Psoas muscle (tissue), 8 donors: ENCODE data around the gene RRAGB. TPM values are rescaled to one million over a fixed set of nuclear protein-coding genes. Genes with fewer than 3 reads are reported as not detected.

ENCODE experiments used
- ATAC-seq, 4 donors: fragments of 200-7000 bp; cut with Tn5 transposase; one replicate each; pipeline ENCODE4 v1.9.1; 2020; ENCODE audit warnings: moderate library complexity in 3 of 4, mild to moderate bottlenecking in 2 of 4
- DNase-seq, 2 donors: peaks; one replicate each; pipeline ENCODE4 v3.0.0-alpha.2; 2020
- H3K27ac ChIP-seq: fragments of 200-600 bp; one replicate; pipeline ENCODE4 v1.8.0; 2022
- H3K27me3 ChIP-seq, 3 donors: fragments of 200-600 bp in 1 of 3; one replicate each; pipeline versions ENCODE4 v1.6.1 to v1.8.0; 2013 to 2022; ENCODE audit warnings: low read length in 2 of 3, mild to moderate bottlenecking in 2 of 3, moderate library complexity in 1 of 3; ENCODE audit not compliant: insufficient read depth in 3 of 3
- H3K36me3 ChIP-seq, 2 donors: fragments of 200-600 bp in 1 of 2; one replicate each; pipeline versions ENCODE4 v1.6.1 to v1.8.0; 2013 to 2022; ENCODE audit warnings: low read depth in 1 of 2, mild to moderate bottlenecking in 1 of 2, moderate library complexity in 1 of 2; ENCODE audit not compliant: insufficient read depth in 1 of 2
- H3K4me1 ChIP-seq: fragments of 200-600 bp; one replicate; pipeline ENCODE4 v1.8.0; 2022
- H3K4me3 ChIP-seq: fragments of 200-600 bp; one replicate; pipeline ENCODE4 v1.8.0; 2022; ENCODE audit warnings: mild to moderate bottlenecking
- H3K9me3 ChIP-seq: fragments of 200-600 bp; one replicate; pipeline ENCODE4 v1.8.0; 2022
- WGBS, 3 donors: extraction: QIAGEN DNeasy Blood & Tissue Kit; methylation state at CpG; one replicate each; pipeline versions ENCODE4 v1.1.6 to v1.1.7; 2013; 5-methylcytosine and 5-hydroxymethylcytosine counted together
- intact Hi-C, 2 donors: fragments of 100-400 bp; cut with DNase I; formaldehyde crosslinking; loops; one replicate each; pipeline versions ENCODE4 v1.11.0 to v1.14.2; 2022
- polyA plus RNA-seq, 3 donors: library from polyadenylated mRNA; stranded (reverse); fragments of 200-250 nt; gene quantifications; one replicate each; pipeline ENCODE4 v1.2.3, GENCODE V29; 2013
- total RNA-seq, 4 donors: library from RNA; stranded (reverse); fragmentation: NEBNext Ultra II Directional in 2 of 4; extraction: Animal tissue kit (Norgen Biotek cat#: 25700) in 2 of 4; gene quantifications; one replicate each; pipeline versions ENCODE4 v1.2.1 to v1.2.4, GENCODE V29; 2021 to 2023
- TF ChIP-seq, protein P1 (sequence below): fragments of 200-600 bp; IDR thresholded peaks from one replicate; pipeline ENCODE4 v1.8.0; 2022; ENCODE audit warnings: antibody characterized with exemption
- donor health status: healthy with polysubstance abuse.
- donor health status: DM: no; HTN: no; CAD: no; lungs with moderate emphysema.
- donor health status: Bipolar disorder and iron deficiency.
- donor health status: healthy.
- donor health status: DM: yes; HTN: yes; CAD: no.
- donor health status: DM: no; HTN: no; CAD: no.
- donor health status: DM: no; HTN: no; CAD: no.
- donor health status: DM: yes; HTN: yes; CAD: no.

RRAGB gene
- total and polyA plus RNA-seq, 7 donors = 5.2 to 11.8 (median 7.8) TPM

DNA sequence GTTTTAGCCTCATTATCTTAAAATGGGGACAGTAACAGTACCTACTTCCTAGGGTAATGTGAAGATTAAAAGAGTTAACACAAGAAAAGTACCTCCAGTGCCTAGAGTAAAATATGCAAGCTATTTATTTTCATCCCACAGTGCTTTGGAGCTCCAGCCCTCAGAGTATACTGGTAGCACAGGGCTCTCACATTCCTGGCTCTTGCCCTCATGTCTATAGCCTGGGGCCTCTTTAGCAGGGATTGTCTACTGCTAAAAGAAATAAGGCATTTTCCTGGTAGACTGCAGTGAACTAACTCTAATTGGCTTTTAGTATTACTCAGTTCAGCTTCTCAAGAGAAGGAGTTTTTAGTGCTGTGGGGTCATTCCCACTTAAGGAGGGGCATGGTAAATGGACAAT, 60.8 kb downstream of the RRAGB start:
- no peak overlapping the region for H3K4me3 ChIP-seq
- H3K27me3 ChIP-seq = no peaks in the 10 kb centered on the region
- H3K36me3 ChIP-seq = no peaks in the 10 kb centered on the region
- no peak overlapping the region for H3K27ac ChIP-seq
- DNase-seq = no peak
- intact Hi-C loops = no loop called here
- TF ChIP-seq, protein P1, sequence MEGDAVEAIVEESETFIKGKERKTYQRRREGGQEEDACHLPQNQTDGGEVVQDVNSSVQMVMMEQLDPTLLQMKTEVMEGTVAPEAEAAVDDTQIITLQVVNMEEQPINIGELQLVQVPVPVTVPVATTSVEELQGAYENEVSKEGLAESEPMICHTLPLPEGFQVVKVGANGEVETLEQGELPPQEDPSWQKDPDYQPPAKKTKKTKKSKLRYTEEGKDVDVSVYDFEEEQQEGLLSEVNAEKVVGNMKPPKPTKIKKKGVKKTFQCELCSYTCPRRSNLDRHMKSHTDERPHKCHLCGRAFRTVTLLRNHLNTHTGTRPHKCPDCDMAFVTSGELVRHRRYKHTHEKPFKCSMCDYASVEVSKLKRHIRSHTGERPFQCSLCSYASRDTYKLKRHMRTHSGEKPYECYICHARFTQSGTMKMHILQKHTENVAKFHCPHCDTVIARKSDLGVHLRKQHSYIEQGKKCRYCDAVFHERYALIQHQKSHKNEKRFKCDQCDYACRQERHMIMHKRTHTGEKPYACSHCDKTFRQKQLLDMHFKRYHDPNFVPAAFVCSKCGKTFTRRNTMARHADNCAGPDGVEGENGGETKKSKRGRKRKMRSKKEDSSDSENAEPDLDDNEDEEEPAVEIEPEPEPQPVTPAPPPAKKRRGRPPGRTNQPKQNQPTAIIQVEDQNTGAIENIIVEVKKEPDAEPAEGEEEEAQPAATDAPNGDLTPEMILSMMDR = no peak
- ATAC-seq = no peak
- H3K9me3 ChIP-seq = no peaks in the 10 kb centered on the region
- no peaks in the 10 kb centered on the region for H3K4me1 ChIP-seq

DNA sequence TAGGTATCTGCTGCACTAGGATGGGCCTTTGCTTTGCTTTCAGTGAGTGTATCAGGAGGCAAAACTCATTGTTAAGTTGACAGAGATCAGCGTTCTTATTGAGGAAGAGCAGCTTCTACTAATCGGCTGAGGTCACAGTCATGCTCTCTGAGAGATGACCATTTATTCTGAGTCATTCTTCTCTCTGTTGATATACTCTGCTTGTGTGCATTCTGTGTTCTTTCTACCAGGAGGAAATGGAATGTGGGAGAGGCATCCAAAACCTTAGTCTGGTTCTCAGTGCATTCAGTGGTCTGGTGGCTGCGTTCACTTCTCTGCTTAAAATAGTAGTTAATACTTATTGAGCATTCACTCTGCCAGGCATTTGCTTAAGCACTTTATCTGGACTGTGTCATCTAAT, 66.2 kb downstream of the RRAGB start:
- intact Hi-C loops = no loop called here
- H3K36me3 ChIP-seq = no peaks in the 10 kb centered on the region
- TF ChIP-seq, protein P1 = no peak
- no peaks in the 10 kb centered on the region for H3K27me3 ChIP-seq
- DNase-seq = no peak
- H3K27ac ChIP-seq = no peak overlapping the region
- 77 to 92% (median 88%) methylated on average over 3 of the region's 3 CpGs for WGBS, 3 donors
- no peaks in the 10 kb centered on the region for H3K9me3 ChIP-seq
- no peaks in the 10 kb centered on the region for H3K4me1 ChIP-seq
- ATAC-seq = no peak
- H3K4me3 ChIP-seq = no peak overlapping the region

DNA sequence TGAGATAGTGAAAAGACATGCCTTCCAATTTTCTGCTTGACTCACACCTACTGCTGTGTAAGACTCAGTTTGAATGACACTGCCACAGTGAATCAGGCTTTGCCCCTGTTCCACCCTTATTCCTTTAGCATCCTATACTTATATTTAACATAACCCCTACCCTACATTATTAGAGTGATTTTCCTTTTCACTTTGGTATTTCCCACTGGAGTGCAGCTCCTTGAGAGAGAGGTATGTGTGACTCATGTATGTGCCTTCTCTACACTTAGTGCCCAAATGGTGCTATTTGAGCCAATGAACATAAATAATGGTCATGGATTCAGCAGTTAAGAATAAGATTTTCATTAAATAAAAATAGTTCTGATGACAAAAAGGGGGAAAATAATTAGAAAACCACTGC, 69.5 kb downstream of the RRAGB start:
- Histone ChIP-seq H3K27ac (no peak overlapping the region), H3K9me3 (no peaks in the 10 kb centered on the region), H3K4me1 (no peaks in the 10 kb centered on the region), H3K4me3 (no peak overlapping the region), H3K27me3 (no peaks in the 10 kb centered on the region), H3K36me3 (no peaks in the 10 kb centered on the region)
- TF ChIP-seq, protein P1 = no peak
- ATAC-seq (no peak), DNase-seq (no peak)
- intact Hi-C loops = no loop called here

DNA sequence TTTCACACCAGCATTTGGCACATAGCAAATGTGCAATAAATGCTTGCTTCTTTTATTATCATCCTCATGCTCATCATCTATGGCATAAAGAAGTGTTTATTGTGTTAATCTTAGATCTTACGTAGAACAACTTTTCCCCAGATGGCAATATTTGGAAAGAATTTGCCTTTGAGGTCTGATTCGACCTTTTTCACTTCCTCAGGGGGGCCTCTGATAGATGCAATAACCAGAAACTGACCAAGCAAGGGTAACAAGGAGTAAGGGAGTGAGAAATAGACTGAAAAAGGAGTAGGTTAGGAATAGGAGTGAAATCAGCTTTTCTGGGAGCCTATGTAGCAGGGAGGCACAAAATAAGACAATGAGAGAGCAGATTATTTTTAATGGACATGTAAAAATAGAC, 70.2 kb downstream of the RRAGB start:
- Histone ChIP-seq H3K9me3 (no peaks in the 10 kb centered on the region), H3K4me1 (no peaks in the 10 kb centered on the region), H3K27me3 (no peaks in the 10 kb centered on the region), H3K27ac (no peak overlapping the region), H3K36me3 (no peaks in the 10 kb centered on the region), H3K4me3 (no peak overlapping the region)
- ATAC-seq (no peak), DNase-seq (no peak)
- 50 to 74% (median 68%) methylated on average over 2 of the region's 2 CpGs for WGBS, 3 donors
- intact Hi-C loops = no loop called here
- TF ChIP-seq, protein P1 = no peak

DNA sequence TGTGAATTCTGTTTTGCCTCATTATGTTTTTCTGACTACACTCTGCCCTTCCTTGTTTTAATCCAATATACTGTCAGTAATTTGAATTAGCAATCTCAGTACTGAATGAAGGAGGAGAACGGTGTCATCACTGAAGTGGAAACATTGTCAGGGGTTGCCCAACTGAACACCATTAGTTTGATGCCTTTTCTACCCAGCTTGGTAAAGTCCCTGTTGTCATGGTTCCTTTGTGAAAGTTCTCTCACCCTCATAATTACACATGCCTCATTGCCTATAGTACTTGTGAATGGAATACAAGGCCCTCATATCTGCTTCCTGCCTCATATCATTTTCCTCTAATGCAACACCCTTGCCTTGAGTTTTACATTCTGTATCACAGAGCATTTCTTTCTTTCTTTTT, 76.9 kb downstream of the RRAGB start:
- no peaks in the 10 kb centered on the region for H3K27me3 ChIP-seq
- H3K4me1 ChIP-seq = no peaks in the 10 kb centered on the region
- intact Hi-C loops = no loop called here
- H3K4me3 ChIP-seq = no peak overlapping the region
- H3K9me3 ChIP-seq = no peaks in the 10 kb centered on the region
- WGBS, 3 donors = 73 to 100% (median 95%) methylated on average over 1 of the region's 1 CpG
- H3K36me3 ChIP-seq = no peaks in the 10 kb centered on the region
- H3K27ac ChIP-seq = no peak overlapping the region
- DNase-seq = no peak
- TF ChIP-seq, protein P1 = no peak
- no peak for ATAC-seq
